ENCODE data around the gene RAB31. TPM values are rescaled to one million over a fixed set of nuclear protein-coding genes. Genes with fewer than 3 reads are reported as not detected.

RAB31 gene
- total and polyA plus RNA-seq, 3 donors from 2014 or later = 75.9 to 110 (median 81.5) TPM

DNA sequence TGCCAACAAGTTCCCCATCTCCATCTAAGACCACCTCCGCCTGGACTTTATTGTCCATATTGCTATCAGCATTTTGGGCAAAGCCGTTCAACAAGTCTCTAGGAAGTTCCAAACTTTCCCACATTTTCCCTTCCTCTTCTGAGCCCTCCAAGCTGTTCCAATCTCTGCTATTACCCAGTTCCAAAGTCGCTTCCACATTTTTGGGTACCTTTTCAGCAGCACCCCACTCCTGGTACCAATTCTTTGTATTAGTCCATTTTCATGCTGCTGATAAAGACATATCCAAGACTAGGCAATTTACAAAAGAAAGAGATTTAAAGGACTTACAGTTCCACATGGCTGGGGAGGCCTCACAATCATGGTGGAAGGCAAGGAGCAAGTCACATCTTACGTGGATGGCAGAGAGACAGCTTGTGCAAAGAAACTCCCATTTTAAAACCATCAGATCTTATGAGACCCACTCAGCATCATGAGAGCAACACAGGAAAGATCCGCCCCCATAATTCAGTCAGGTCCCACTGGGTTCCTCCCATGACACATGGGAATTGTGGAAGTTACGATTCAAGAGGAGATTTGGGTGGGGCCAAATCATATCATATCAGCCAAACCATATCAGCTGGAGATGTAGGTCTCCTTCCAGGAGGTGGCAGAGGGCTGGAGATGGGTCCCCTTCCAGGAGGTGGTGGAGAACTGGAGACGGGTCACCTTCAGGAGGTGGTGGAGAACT, 157.8 kb downstream of the RAB31 start:
- no peaks in the 10 kb centered on the region for H3K9me3 ChIP-seq
- DNase-seq = no peak
- H3K36me3 ChIP-seq (ENCODE audit: low read depth, missing control alignments) = no peaks in the 10 kb centered on the region
- peaks cover 13% of the 10 kb centered on the region for H3K4me1 ChIP-seq
- H3K27ac ChIP-seq = no peak overlapping the region
- WGBS, 2 donors = 96 to 97% methylated on average over 7 of the region's 7 CpGs
- TF ChIP-seq, protein P1, sequence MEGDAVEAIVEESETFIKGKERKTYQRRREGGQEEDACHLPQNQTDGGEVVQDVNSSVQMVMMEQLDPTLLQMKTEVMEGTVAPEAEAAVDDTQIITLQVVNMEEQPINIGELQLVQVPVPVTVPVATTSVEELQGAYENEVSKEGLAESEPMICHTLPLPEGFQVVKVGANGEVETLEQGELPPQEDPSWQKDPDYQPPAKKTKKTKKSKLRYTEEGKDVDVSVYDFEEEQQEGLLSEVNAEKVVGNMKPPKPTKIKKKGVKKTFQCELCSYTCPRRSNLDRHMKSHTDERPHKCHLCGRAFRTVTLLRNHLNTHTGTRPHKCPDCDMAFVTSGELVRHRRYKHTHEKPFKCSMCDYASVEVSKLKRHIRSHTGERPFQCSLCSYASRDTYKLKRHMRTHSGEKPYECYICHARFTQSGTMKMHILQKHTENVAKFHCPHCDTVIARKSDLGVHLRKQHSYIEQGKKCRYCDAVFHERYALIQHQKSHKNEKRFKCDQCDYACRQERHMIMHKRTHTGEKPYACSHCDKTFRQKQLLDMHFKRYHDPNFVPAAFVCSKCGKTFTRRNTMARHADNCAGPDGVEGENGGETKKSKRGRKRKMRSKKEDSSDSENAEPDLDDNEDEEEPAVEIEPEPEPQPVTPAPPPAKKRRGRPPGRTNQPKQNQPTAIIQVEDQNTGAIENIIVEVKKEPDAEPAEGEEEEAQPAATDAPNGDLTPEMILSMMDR (IDR thresholded peaks at IDR 0.05) = no peak
- TF ChIP-seq POLR2A (IDR thresholded peaks at IDR 0.05) = no peak
- no peaks in the 10 kb centered on the region for H3K27me3 ChIP-seq
- H3K4me3 ChIP-seq = no peak overlapping the region
- intact Hi-C loops (cut with DNase I; ENCODE audit: low total_unique reads) = no loop called here

DNA sequence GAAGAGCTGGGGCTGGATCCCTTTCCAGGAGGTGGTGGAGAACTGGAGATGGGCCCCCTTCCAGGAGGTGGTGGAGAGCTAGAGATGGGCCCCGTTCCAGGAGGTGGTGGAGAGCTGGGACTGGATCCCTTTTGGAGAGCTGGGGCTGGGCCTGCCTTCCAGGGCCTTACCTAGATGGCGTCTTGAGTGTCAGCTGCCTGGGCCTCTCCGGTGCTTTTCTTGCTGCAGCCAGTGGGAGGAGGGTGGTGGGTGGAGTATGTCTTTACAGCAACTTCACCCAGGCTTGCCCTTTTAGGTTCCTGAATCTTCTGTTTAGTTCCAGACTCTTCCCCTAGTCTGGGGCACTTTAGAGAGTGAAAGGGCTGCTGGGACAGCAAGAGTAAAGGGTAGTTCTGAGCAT, 158.5 kb downstream of the RAB31 start:
- intact Hi-C loops (cut with DNase I; ENCODE audit: low total_unique reads) = no loop called here
- no peak for DNase-seq

DNA sequence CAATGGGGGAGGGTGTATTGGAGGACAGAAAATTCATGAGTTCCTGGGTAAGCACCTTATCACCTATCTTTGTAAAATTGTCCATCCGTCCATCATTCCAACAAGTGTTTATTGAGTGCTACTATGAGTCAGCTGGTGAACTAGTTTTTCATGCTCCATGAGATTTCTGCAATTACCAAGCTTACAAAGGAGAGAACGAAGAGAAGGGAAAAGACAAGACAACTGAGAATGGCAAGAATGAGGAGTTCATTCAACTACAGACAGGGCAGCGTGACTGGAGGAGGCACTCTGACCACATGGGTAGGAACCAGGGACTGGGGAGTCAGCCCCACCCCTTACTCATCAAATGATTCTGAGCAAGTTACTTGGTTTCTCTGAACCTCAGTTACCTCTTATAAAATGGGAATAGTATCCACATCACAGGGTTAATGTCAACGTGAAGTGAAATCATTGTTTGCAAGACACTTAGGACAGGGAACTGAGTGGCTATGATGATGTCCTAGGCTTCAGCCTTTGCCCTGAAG, 159.0 kb downstream of the RAB31 start:
- Histone ChIP-seq H3K4me1 (peaks cover 17% of the 10 kb centered on the region), H3K27ac (no peak overlapping the region), H3K36me3 (ENCODE audit: low read depth, missing control alignments) (no peaks in the 10 kb centered on the region), H3K9me3 (no peaks in the 10 kb centered on the region), H3K4me3 (no peak overlapping the region), H3K27me3 (no peaks in the 10 kb centered on the region)
- WGBS, 2 donors = 88 to 91% methylated on average over 4 of the region's 4 CpGs
- no peak for TF ChIP-seq POLR2A (IDR thresholded peaks at IDR 0.05)
- intact Hi-C loops (cut with DNase I; ENCODE audit: low total_unique reads) = no loop called here
- DNase-seq = no peak

More for the DNA sequence above, 158.5 kb downstream of the RAB31 start:
- Histone ChIP-seq H3K36me3 (ENCODE audit: low read depth, missing control alignments) (no peaks in the 10 kb centered on the region), H3K27me3 (no peaks in the 10 kb centered on the region), H3K4me1 (peaks cover 17% of the 10 kb centered on the region), H3K27ac (no peak overlapping the region), H3K9me3 (no peaks in the 10 kb centered on the region), H3K4me3 (no peak overlapping the region)
- WGBS, 2 donors = 93 to 96% methylated on average over 3 of the region's 3 CpGs
- no peak for TF ChIP-seq POLR2A (IDR thresholded peaks at IDR 0.05)
- TF ChIP-seq, protein P1 (IDR thresholded peaks at IDR 0.05) = no peak

DNA sequence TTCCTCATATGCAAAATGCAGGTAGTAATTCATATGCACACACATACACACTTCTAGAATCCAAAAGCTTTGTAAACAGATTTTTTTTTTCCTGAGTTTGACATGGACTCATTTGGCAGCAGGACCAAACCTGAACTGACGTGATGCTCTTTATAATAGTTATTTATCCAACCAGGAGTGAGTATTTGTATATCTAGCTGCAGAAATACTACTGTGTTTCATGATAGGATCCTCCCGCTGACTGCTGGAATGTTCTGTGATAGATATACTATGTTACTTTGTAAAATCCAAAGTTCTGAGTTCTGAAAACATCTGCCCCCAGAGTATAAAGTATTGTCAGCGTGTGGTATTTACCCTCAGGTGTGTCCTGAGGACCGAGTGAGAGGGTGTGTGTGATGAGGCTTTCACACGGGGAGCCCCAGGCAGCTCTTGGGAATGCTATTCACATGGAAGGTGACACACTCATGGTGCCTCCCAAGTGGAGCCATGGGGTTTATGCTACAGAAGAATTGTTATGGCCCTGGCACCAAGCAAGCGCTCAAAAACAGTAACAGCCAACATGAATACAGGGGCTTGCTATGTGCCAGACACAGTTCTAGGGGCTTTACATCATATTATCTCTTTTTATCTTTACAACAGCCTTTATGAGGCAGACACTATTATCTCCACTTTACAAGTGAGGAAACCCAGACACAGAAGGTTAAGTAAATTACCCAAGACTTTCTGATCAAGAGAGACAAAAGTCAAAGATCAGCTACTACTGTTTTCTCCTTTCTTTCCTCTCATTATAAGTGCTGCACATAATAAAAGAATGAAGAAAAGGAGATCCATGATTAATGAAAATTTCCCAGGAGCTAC, 161.0 kb downstream of the RAB31 start:
- no peaks in the 10 kb centered on the region for H3K9me3 ChIP-seq
- H3K4me3 ChIP-seq = no peak overlapping the region
- no peaks in the 10 kb centered on the region for H3K27me3 ChIP-seq
- H3K36me3 ChIP-seq (ENCODE audit: low read depth, missing control alignments) = no peaks in the 10 kb centered on the region
- WGBS, 2 donors = 63 to 73% methylated on average over 6 of the region's 6 CpGs
- intact Hi-C loops (cut with DNase I; ENCODE audit: low total_unique reads) = no loop called here
- peaks cover 17% of the 10 kb centered on the region for H3K4me1 ChIP-seq
- H3K27ac ChIP-seq = peak overlapping the region in 1 of 2 donors; percentile 25
- DNase-seq = no peak
- TF ChIP-seq POLR2A (IDR thresholded peaks at IDR 0.05) = no peak
- TF ChIP-seq, protein P1 (IDR thresholded peaks at IDR 0.05) = no peak

Measured in testis (tissue), 3 donors.